Liver (tissue), 9 donors: ENCODE measurements around the gene GRIP1. TPM values are rescaled to one million over a fixed set of nuclear protein-coding genes. Genes with fewer than 3 reads are reported as not detected.

Experiments
- DNase-seq: peaks from one replicate; pipeline ENCODE4 v3.0.0-alpha.2; 2017; ENCODE audit warnings: low spot score
- H3K27ac ChIP-seq, 2 donors: one replicate each; pipeline ENCODE4 v1.7.0; 2013; ENCODE audit warnings: inconsistent platforms in 2 of 2, low read length in 2 of 2, control low read depth in 1 of 2, low read depth in 1 of 2, mild to moderate bottlenecking in 1 of 2
- H3K27me3 ChIP-seq, 4 donors: one replicate each; pipeline versions ENCODE4 v1.6.1 to v1.7.0; 2013; ENCODE audit warnings: low read length in 3 of 4, inconsistent platforms in 1 of 4, mild to moderate bottlenecking in 1 of 4, moderate library complexity in 1 of 4; ENCODE audit not compliant: control insufficient read depth in 4 of 4, insufficient read depth in 4 of 4
- H3K36me3 ChIP-seq, 4 donors: one replicate each; pipeline versions ENCODE4 v1.6.1 to v1.7.0; 2013; ENCODE audit warnings: low read length in 3 of 4, mild to moderate bottlenecking in 3 of 4, low read depth in 1 of 4, moderate library complexity in 1 of 4; ENCODE audit not compliant: control insufficient read depth in 4 of 4, insufficient read depth in 3 of 4
- H3K4me1 ChIP-seq, 4 donors: one replicate each; pipeline versions ENCODE4 v1.6.1 to v1.7.0; 2013; ENCODE audit warnings: low read length in 3 of 4, mild to moderate bottlenecking in 3 of 4, moderate library complexity in 1 of 4; ENCODE audit not compliant: control insufficient read depth in 4 of 4, insufficient read depth in 4 of 4
- H3K4me3 ChIP-seq, 3 donors: one replicate each; pipeline versions ENCODE4 v1.6.1 to v1.7.0; 2013; ENCODE audit warnings: low read length in 3 of 3, control low read depth in 1 of 3, low read depth in 1 of 3, mild to moderate bottlenecking in 1 of 3
- H3K9ac ChIP-seq, 2 donors: one replicate each; pipeline ENCODE4 v1.7.0; 2013; ENCODE audit warnings: low read length in 2 of 2, mild to moderate bottlenecking in 2 of 2, moderate library complexity in 2 of 2, control low read depth in 1 of 2, low read depth in 1 of 2
- H3K9me3 ChIP-seq, 4 donors: one replicate each; pipeline versions ENCODE4 v1.6.1 to v1.7.0; 2013; ENCODE audit warnings: low read length in 3 of 4; ENCODE audit not compliant: control insufficient read depth in 4 of 4
- ATF3 ChIP-seq: IDR thresholded peaks from 2 replicates; pipeline ENCODE4 v1.6.1; 2016; ENCODE audit warnings: antibody characterized with exemption
- CTCF ChIP-seq: fragments of 150-350 bp; IDR thresholded peaks from 2 replicates; pipeline ENCODE4 v1.5.1; 2017; ENCODE audit warnings: improper control_type of control experiment, low read depth, low read length; ENCODE audit not compliant: missing input control
- EGR1 ChIP-seq, 2 donors: IDR thresholded peaks; 2 replicates each; pipeline ENCODE4 v1.6.1; 2016 to 2018; ENCODE audit warnings: antibody characterized with exemption in 2 of 2, low read depth in 2 of 2
- FOXA1 ChIP-seq: IDR thresholded peaks from 2 replicates; pipeline ENCODE4 v1.6.1; 2016; ENCODE audit warnings: antibody characterized with exemption
- FOXA2 ChIP-seq: IDR thresholded peaks from 2 replicates; pipeline ENCODE4 v1.6.1; 2016; ENCODE audit warnings: antibody characterized with exemption
- GABPA ChIP-seq, 2 donors: IDR thresholded peaks in 1 of 2; conservative IDR thresholded peaks in 1 of 2; 2 replicates each; pipeline ENCODE4 v1.6.1; 2016; ENCODE audit warnings: antibody characterized with exemption in 2 of 2, mild to moderate bottlenecking in 1 of 2, moderate library complexity in 1 of 2
- HNF4A ChIP-seq, 2 donors: conservative IDR thresholded peaks; 2 replicates each; pipeline ENCODE4 v1.6.1; 2016; ENCODE audit warnings: antibody characterized with exemption in 2 of 2, mild to moderate bottlenecking in 2 of 2
- HNF4G ChIP-seq: IDR thresholded peaks from 2 replicates; pipeline ENCODE4 v1.6.1; 2016; ENCODE audit warnings: antibody characterized with exemption
- JUND ChIP-seq, 2 donors: IDR thresholded peaks; 2 replicates each; pipeline ENCODE4 v1.6.1; 2016; ENCODE audit warnings: antibody characterized with exemption in 2 of 2
- MAX ChIP-seq: IDR thresholded peaks from 2 replicates; pipeline ENCODE4 v1.6.1; 2016; ENCODE audit warnings: antibody characterized with exemption
- NR2F2 ChIP-seq: IDR thresholded peaks from 2 replicates; pipeline ENCODE4 v1.6.1; 2016; ENCODE audit warnings: antibody characterized with exemption
- RAD21 ChIP-seq, 2 donors: IDR thresholded peaks; 2 replicates each; pipeline ENCODE4 v1.6.1; 2016; ENCODE audit warnings: antibody characterized with exemption in 2 of 2, mild to moderate bottlenecking in 2 of 2
- REST ChIP-seq: IDR thresholded peaks from 2 replicates; pipeline ENCODE4 v1.6.1; 2016; ENCODE audit warnings: antibody characterized with exemption, mild to moderate bottlenecking
- RXRA ChIP-seq, 2 donors: IDR thresholded peaks; 2 replicates each; pipeline ENCODE4 v1.6.1; 2017 to 2018; ENCODE audit warnings: antibody characterized with exemption in 2 of 2, mild to moderate bottlenecking in 1 of 2
- SP1 ChIP-seq: IDR thresholded peaks from 2 replicates; pipeline ENCODE4 v1.6.1; 2018; ENCODE audit warnings: antibody characterized with exemption, mild to moderate bottlenecking
- TAF1 ChIP-seq: conservative IDR thresholded peaks from 2 replicates; pipeline ENCODE4 v1.6.1; 2016; ENCODE audit warnings: antibody characterized with exemption, mild to moderate bottlenecking
- YY1 ChIP-seq: IDR thresholded peaks from 2 replicates; pipeline ENCODE4 v1.6.1; 2016; ENCODE audit warnings: antibody characterized with exemption, mild to moderate bottlenecking
- ZBTB33 ChIP-seq: IDR thresholded peaks from 2 replicates; pipeline ENCODE4 v1.6.1; 2016; ENCODE audit warnings: antibody characterized with exemption
- WGBS: extraction: QIAGEN DNeasy Blood & Tissue Kit; methylation state at CpG from one replicate; pipeline ENCODE4 v1.1.7; 2013; 5-methylcytosine and 5-hydroxymethylcytosine counted together
- polyA plus RNA-seq, 2 donors: library from polyadenylated mRNA; stranded (reverse) in 1 of 2; unstranded in 1 of 2; fragments of 200-250 nt in 1 of 2; fragments of >200 nt in 1 of 2; fragmentation: Nextera tagmentation in 1 of 2; extraction: Ambion mirVana in 1 of 2; gene quantifications; one replicate each; pipeline versions ENCODE4 v1.2.1 to v1.2.3, GENCODE V29; 2013 to 2015
- total RNA-seq, 2 donors: library from RNA; depleted of rRNA; stranded (reverse); fragments of >200 nt; gene quantifications; one replicate each; pipeline ENCODE4 v1.2.3, GENCODE V29; 2014
- donor health status: healthy.
- donor health status: healthy.
- donor health status: healthy.
- donor health status: healthy.
- donor health status: healthy.

Gene GRIP1
- total and polyA plus RNA-seq, 4 donors: 0.05 to 1.5 (median 0.24) TPM

- no peak overlapping the region for H3K4me3 ChIP-seq
- no peaks in the 10 kb centered on the region for H3K27me3 ChIP-seq
- no peak overlapping the region for H3K27ac ChIP-seq
- no peaks in the 10 kb centered on the region for H3K9me3 ChIP-seq
- DNase-seq: no peak
- H3K4me1 ChIP-seq: no peaks in the 10 kb centered on the region
- H3K9ac ChIP-seq: no peak overlapping the region
- TF ChIP-seq RAD21 (IDR thresholded peaks at IDR 0.05): no peak
- TF ChIP-seq GABPA (IDR thresholded peaks at IDR 0.05 in 1 of 2, conservative IDR thresholded peaks at IDR 0.05 in 1 of 2): no peak
- TF ChIP-seq RXRA (IDR thresholded peaks at IDR 0.05): no peak
- no peak for TF ChIP-seq JUND (IDR thresholded peaks at IDR 0.05)
- no peak for TF ChIP-seq ZBTB33
- no peak for TF ChIP-seq EGR1 (IDR thresholded peaks at IDR 0.05; ENCODE audit: low read depth in 2 of 2)
- TF ChIP-seq CTCF: no peak
- no peak for TF ChIP-seq REST
- no peak for TF ChIP-seq FOXA2
- TF ChIP-seq HNF4G: no peak
- no peak for TF ChIP-seq NR2F2
- no peak for TF ChIP-seq ATF3
- TF ChIP-seq SP1: no peak
- no peak for TF ChIP-seq HNF4A (conservative IDR thresholded peaks at IDR 0.05)
- no peak for TF ChIP-seq TAF1
- no peak for TF ChIP-seq YY1
- no peak for TF ChIP-seq MAX
- TF ChIP-seq FOXA1: no peak
- H3K36me3 ChIP-seq: no peaks in the 10 kb centered on the region
- WGBS: 67% methylated on average over 4 of the region's 4 CpGs
Observed at GRCh38 chr12:66724616-66725015, 45.7 kb upstream of the GRIP1 start.

GRCh38 chr12:66724026-66724425 lies 45.1 kb upstream of the GRIP1 start:
- TF ChIP-seq SP1: no peak
- TF ChIP-seq HNF4A (conservative IDR thresholded peaks at IDR 0.05): no peak
- TF ChIP-seq NR2F2: no peak
- TF ChIP-seq CTCF: no peak
- no peak overlapping the region for H3K27ac ChIP-seq
- WGBS: 79% methylated on average over 2 of the region's 2 CpGs

More at GRCh38 chr12:66724026-66724425, 45.1 kb upstream of the GRIP1 start:
- DNase-seq: no peak
- Histone ChIP-seq H3K27me3 (no peaks in the 10 kb centered on the region), H3K9ac (no peak overlapping the region), H3K4me3 (no peak overlapping the region), H3K9me3 (no peaks in the 10 kb centered on the region), H3K36me3 (no peaks in the 10 kb centered on the region), H3K4me1 (no peaks in the 10 kb centered on the region)
